Parathyroid adenoma (tissue), 2 donors: ENCODE data around the gene CHAC2.

Experiments used
- H2AFZ ChIP-seq: fragments of 300-600 bp; sonication (generic); one replicate; pipeline ENCODE4 v1.7.0; 2017; ENCODE audit warnings: antibody characterized with exemption, mild to moderate bottlenecking
- H3K27ac ChIP-seq: fragments of 300-600 bp; sonication (generic); one replicate; pipeline ENCODE4 v1.7.0; 2017
- H3K27me3 ChIP-seq: fragments of 300-600 bp; sonication (generic); one replicate; pipeline ENCODE4 v1.7.0; 2017; ENCODE audit warnings: low read length; ENCODE audit not compliant: control insufficient read depth, insufficient read depth
- H3K36me3 ChIP-seq: fragments of 300-600 bp; sonication (generic); one replicate; pipeline ENCODE4 v1.7.0; 2017; ENCODE audit warnings: low read length; ENCODE audit not compliant: control insufficient read depth, insufficient read depth
- H3K4me1 ChIP-seq: fragments of 300-600 bp; sonication (generic); one replicate; pipeline ENCODE4 v1.7.0; 2017; ENCODE audit warnings: control low read depth
- H3K4me2 ChIP-seq: fragments of 300-600 bp; sonication (generic); one replicate; pipeline ENCODE4 v1.7.0; 2017; ENCODE audit warnings: low read length
- H3K4me3 ChIP-seq: fragments of 300-600 bp; sonication (generic); one replicate; pipeline ENCODE4 v1.7.0; 2017; ENCODE audit warnings: low read depth, low read length
- H3K79me2 ChIP-seq: fragments of 300-600 bp; sonication (generic); one replicate; pipeline ENCODE4 v1.7.0; 2017; ENCODE audit warnings: control low read depth
- H3K9ac ChIP-seq: fragments of 300-600 bp; sonication (generic); one replicate; pipeline ENCODE4 v1.7.0; 2017; ENCODE audit warnings: mild to moderate bottlenecking
- H3K9me3 ChIP-seq: fragments of 300-600 bp; sonication (generic); one replicate; pipeline ENCODE4 v1.7.0; 2017; ENCODE audit warnings: low read length; ENCODE audit not compliant: control insufficient read depth
- TF ChIP-seq, protein P1 (sequence below): fragments of 300-600 bp; sonication (generic); IDR thresholded peaks from one replicate; pipeline ENCODE4 v1.7.0; 2017; ENCODE audit warnings: antibody characterized with exemption, mild to moderate bottlenecking
- donor health status: primary hyperparathyroidism.

Gene CHAC2

GRCh38 chr2:53784436-53784835, 16.8 kb downstream of the CHAC2 start:
- H3K9ac ChIP-seq, result no peak overlapping the region
- no peak overlapping the region for H2AFZ ChIP-seq
- TF ChIP-seq, protein P1, sequence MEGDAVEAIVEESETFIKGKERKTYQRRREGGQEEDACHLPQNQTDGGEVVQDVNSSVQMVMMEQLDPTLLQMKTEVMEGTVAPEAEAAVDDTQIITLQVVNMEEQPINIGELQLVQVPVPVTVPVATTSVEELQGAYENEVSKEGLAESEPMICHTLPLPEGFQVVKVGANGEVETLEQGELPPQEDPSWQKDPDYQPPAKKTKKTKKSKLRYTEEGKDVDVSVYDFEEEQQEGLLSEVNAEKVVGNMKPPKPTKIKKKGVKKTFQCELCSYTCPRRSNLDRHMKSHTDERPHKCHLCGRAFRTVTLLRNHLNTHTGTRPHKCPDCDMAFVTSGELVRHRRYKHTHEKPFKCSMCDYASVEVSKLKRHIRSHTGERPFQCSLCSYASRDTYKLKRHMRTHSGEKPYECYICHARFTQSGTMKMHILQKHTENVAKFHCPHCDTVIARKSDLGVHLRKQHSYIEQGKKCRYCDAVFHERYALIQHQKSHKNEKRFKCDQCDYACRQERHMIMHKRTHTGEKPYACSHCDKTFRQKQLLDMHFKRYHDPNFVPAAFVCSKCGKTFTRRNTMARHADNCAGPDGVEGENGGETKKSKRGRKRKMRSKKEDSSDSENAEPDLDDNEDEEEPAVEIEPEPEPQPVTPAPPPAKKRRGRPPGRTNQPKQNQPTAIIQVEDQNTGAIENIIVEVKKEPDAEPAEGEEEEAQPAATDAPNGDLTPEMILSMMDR, result no peak
- H3K9me3 ChIP-seq, result no peaks in the 10 kb centered on the region
- no peak overlapping the region for H3K27ac ChIP-seq
- no peaks in the 10 kb centered on the region for H3K27me3 ChIP-seq
- H3K79me2 ChIP-seq, result peaks cover 60% of the 10 kb centered on the region
- no peaks in the 10 kb centered on the region for H3K36me3 ChIP-seq
- no peak overlapping the region for H3K4me3 ChIP-seq
- no peak overlapping the region for H3K4me2 ChIP-seq
- peaks cover 9% of the 10 kb centered on the region for H3K4me1 ChIP-seq

DNA sequence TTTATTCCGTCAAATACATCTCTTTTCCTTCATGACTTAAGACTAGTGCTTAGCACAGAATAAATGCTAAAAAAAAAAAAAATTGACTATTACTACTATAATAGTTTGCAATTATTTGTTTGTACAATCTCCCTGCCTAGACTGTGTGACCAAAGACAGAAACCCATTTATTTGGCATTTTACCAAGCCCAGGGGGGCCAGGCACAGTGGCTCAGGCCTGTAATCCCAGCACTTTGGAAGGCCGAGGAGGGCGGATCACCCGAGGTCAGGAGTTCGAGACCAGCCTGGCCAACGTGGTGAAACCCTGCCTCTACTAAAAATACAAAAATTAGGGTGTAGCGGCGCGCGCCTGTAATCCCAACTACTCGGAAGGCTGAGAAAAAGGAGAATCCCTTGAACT, 17.8 kb downstream of the CHAC2 start:
- H2AFZ ChIP-seq, result peak overlapping the region; percentile 88
- peak overlapping the region; percentile 99 for H3K4me2 ChIP-seq
- peaks cover 9% of the 10 kb centered on the region for H3K4me1 ChIP-seq
- peak overlapping the region; percentile 90 for H3K4me3 ChIP-seq
- TF ChIP-seq, protein P1, result no peak
- no peak overlapping the region for H3K27ac ChIP-seq
- no peaks in the 10 kb centered on the region for H3K9me3 ChIP-seq
- H3K27me3 ChIP-seq, result no peaks in the 10 kb centered on the region
- no peaks in the 10 kb centered on the region for H3K36me3 ChIP-seq
- H3K79me2 ChIP-seq, result peaks cover 61% of the 10 kb centered on the region
- H3K9ac ChIP-seq, result no peak overlapping the region

DNA sequence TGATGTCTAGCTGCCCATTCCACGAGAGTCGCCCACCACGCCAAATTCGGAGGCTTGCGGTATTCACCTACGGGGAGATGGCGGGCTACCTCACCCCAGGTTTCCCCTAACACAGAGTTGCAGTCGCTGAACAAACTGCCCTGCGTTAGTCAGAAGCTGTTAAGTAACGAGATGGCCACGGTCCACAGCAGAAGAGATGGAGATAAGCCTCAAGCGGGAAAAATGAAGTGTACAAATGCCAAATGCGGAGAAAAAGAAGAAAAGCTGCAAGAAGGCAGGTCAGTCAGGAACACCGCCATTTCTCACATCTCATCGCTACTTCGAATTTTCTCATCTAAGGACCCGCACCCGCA, 18.7 kb downstream of the CHAC2 start:
- TF ChIP-seq, protein P1, result no peak
- Histone ChIP-seq H3K4me1 (peaks cover 9% of the 10 kb centered on the region), H3K9me3 (no peaks in the 10 kb centered on the region), H3K27me3 (no peaks in the 10 kb centered on the region), H3K4me3 (peak overlapping the region; percentile 90), H3K9ac (peak overlapping the region; percentile 38), H2AFZ (peak overlapping the region; percentile 88), H3K79me2 (peaks cover 59% of the 10 kb centered on the region), H3K4me2 (peak overlapping the region; percentile 99), H3K36me3 (no peaks in the 10 kb centered on the region), H3K27ac (peak overlapping the region; percentile 77)

- peaks cover 9% of the 10 kb centered on the region for H3K4me1 ChIP-seq
- no peaks in the 10 kb centered on the region for H3K36me3 ChIP-seq
- H3K4me3 ChIP-seq, result peak within 1 kb of the TSS; percentile 90
- no peaks in the 10 kb centered on the region for H3K27me3 ChIP-seq
- peak within 1 kb of the TSS; percentile 88 for H2AFZ ChIP-seq
- H3K4me2 ChIP-seq, result peak within 1 kb of the TSS; percentile 99
- TF ChIP-seq, protein P1, result no peak
- peak within 1 kb of the TSS; percentile 77 for H3K27ac ChIP-seq
- peak within 1 kb of the TSS; percentile 38 for H3K9ac ChIP-seq
- H3K79me2 ChIP-seq, result peaks cover 53% of the 10 kb centered on the region
- H3K9me3 ChIP-seq, result no peaks in the 10 kb centered on the region
Observed at GRCh38 chr2:53786705-53787613, 19.4 kb downstream of the CHAC2 start, which contains the start of the genes ASB3 and ERLEC1. Gene ASB3 (minus strand): TSS chr2:53786953. CDS start chr2:53765572, 21,381 bp downstream. Gene ERLEC1 (plus strand): TSS chr2:53787044. CDS start chr2:53787211, 167 bp downstream.
